HG03108 (cell line): ENCODE data around the gene HERC4.
"Not testable (repeated sequence)": the region's sequence is repeated elsewhere in the genome, so short reads cannot be mapped to it uniquely, and the experiment has no call there.

ENCODE experiments used
- ATAC-seq: cut with Tn5 transposase; IDR thresholded peaks from one replicate; pipeline ENCODE4 v1.9.1; 2021; ENCODE audit warnings: moderate library complexity; ENCODE audit not compliant: unreplicated experiment

The HERC4 gene

GRCh38 chr10:67884842-67885670, 190.0 kb downstream of the HERC4 start:
- peak; percentile 50 for ATAC-seq

GRCh38 chr10:67884313-67884841, 190.7 kb downstream of the HERC4 start, which contains the start of gene SIRT1:
Gene SIRT1, plus strand, starts transcription at chr10:67884656. Its CDS starts 66 bp downstream, at chr10:67884722.
- ATAC-seq = peak; percentile 86

- ATAC-seq = no peak
These were observed 191.3 kb downstream of the HERC4 start for GRCh38 chr10:67883710-67884312.

- ATAC-seq = no peak
These were observed 196.9 kb downstream of the HERC4 start for GRCh38 chr10:67878133-67878532.

- ATAC-seq = not testable (repeated sequence)
These were observed 197.7 kb downstream of the HERC4 start for GRCh38 chr10:67877421-67877820.

GRCh38 chr10:67875340-67876238, 199.5 kb downstream of the HERC4 start:
- no peak for ATAC-seq
